Esophagus mucosa (tissue), 1 donor: ENCODE results near the gene PRKAG2. TPM values are rescaled to one million over a fixed set of nuclear protein-coding genes. Genes with fewer than 3 reads are reported as not detected.
A peak's percentile ranks its signal among the peaks of the same experiment; 100 is the strongest.
"Not testable (repeated sequence)": the region's sequence is repeated elsewhere in the genome, so short reads cannot be mapped to it uniquely, and the experiment has no call there.

Experiments
- ATAC-seq: fragments of 200-7000 bp; cut with Tn5 transposase; one replicate; pipeline ENCODE4 v1.9.1; 2020
- total RNA-seq: library from RNA; stranded (reverse); gene quantifications from one replicate; pipeline ENCODE4 v1.2.4, GENCODE V29; 2023
- donor health status: DM: yes; HTN: yes; CAD: no.

The PRKAG2 gene
- total RNA-seq, 1 donor from 2014 or later: 9.5 TPM

GRCh38 chr7:151883857-151884256 is 6.9 kb upstream of the PRKAG2 start:
- ATAC-seq: no peak

GRCh38 chr7:151882734-151883133 is 5.8 kb upstream of the PRKAG2 start:
- ATAC-seq: no peak

- ATAC-seq: no peak
These were observed 3.8 kb upstream of the PRKAG2 start for GRCh38 chr7:151880688-151881087.

- ATAC-seq: no peak
These were observed 1.3 kb upstream of the PRKAG2 start for GRCh38 chr7:151877911-151878835.

GRCh38 chr7:151875942-151876898 is 695 bp downstream of the PRKAG2 start:
- peak; percentile 58 for ATAC-seq

- ATAC-seq: not testable (repeated sequence)
These were observed 2.4 kb downstream of the PRKAG2 start for GRCh38 chr7:151874479-151874878.

- no peak for ATAC-seq
These were observed 3.4 kb downstream of the PRKAG2 start for GRCh38 chr7:151873402-151873965.

DNA sequence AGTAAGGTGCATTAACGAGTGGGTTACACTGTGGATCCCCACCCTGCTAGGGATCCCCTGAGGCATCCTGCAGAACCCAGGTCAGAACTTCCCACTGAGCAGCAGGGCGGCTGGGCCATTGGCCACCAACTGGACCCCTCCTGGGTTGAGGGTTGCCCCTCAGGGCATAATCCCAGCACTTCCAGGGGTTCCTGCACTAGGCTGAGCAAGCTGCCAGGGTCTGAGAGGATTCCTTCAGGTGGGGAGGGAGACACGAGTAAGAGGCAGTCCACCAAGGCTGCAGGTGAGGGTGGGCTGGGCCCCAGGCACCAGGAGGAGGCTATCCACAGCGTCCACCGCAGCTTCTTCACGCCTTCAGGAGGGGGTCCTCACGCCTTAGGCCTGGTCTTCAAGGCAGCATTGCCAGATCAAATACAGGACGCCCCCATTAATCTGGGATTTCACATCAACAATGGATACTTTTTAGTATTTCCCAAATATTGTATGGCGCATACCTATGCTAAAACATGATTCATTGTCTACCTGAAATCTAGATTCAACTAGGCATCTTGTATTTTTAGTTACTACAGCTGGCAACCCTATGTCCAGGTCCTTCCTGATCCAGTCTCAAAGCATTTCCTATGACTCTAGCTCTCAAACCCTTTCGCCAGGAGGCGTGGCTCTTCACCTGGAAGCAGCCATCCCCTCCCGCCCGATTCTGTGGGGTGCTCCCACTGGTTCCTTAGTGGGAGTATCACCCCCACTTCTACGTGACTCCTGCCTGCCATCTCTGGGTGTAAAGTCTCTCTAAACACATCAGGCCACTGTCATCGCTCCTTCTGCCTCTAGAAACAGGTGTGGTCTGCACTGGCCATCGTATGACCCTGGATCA is 4.1 kb downstream of the PRKAG2 start:
- no peak for ATAC-seq

GRCh38 chr7:151871904-151872303 is 5.0 kb downstream of the PRKAG2 start:
- ATAC-seq: no peak

GRCh38 chr7:151871189-151871735 is 5.7 kb downstream of the PRKAG2 start:
- ATAC-seq: no peak

DNA sequence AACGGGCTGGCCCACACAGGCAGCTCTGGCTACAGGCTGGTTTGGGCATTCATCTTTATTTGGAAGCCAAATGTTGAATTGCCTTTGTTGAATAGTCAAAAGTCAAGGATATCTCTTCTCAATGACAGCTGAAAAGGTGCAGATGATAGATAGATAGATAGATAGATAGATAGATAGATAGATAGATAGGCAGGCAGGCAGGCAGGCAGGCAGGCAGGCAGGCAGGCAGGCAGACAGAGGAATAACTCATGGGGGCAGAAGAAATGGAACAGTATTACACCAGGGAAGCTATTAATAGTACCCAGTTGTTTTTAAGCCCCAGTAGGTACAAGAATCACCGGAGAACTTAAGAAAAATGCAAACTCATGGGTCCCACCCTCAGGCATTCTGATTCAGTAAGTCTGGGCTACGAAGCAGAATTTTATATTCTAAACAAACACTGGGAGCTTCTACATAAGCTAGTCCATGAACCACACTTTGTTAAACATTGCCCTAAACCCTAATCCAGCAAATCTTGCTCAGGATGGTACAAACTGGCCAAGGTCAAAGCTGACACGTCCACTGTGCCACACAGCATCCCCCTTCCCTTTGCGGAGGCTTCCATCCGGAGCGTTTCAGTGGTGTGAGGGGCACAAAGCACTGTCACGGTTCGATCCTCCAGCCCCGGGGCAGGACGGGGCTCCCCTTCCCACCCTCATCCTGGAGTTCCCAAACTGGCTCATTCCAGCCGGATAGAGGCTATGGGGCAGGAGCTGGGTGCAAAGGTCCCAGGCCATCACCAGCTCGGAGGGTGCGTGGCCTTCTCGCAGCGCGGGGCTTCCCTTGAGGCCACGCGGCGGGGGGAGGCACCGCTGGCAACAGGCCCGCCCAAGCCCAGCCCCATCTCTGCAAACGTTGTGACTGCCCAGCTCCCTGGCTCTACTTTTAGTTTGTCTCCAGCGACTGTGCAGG is 6.7 kb downstream of the PRKAG2 start:
- no peak for ATAC-seq

DNA sequence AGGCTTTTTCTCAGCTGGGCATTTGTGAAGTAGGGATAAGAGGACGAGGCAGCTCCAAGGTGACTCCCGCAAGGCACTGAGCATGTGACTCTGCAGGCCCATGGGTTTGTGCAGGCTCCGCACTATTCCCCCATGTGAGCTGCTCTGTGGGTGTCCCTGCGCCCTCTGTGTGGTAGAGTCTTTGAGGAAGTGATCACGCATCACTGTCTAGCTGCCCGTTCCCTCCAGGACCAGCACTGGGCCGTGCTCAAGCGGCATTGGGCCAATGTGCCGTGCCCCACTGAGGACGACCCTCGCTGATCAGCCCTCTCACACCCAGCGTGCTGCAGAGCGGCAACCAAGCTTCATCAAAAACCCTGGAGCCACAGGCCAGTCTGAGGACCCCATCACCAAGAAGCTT is 7.5 kb downstream of the PRKAG2 start:
- no peak for ATAC-seq

DNA sequence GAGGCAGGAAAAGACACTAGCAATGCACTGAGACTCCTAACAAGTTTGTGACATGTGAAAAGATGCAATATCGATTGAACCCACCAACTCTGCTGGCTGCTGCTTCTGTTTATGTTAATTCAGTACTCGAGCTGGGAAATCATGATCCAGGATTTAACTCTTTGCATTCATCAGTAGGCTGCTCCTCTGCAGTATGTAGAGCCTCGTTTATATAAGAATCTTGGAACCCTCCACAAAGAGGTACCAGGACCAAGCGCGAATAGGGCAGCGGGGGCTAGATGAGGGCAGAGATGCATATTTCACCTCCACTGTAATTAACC is 7.8 kb downstream of the PRKAG2 start:
- ATAC-seq: no peak

DNA sequence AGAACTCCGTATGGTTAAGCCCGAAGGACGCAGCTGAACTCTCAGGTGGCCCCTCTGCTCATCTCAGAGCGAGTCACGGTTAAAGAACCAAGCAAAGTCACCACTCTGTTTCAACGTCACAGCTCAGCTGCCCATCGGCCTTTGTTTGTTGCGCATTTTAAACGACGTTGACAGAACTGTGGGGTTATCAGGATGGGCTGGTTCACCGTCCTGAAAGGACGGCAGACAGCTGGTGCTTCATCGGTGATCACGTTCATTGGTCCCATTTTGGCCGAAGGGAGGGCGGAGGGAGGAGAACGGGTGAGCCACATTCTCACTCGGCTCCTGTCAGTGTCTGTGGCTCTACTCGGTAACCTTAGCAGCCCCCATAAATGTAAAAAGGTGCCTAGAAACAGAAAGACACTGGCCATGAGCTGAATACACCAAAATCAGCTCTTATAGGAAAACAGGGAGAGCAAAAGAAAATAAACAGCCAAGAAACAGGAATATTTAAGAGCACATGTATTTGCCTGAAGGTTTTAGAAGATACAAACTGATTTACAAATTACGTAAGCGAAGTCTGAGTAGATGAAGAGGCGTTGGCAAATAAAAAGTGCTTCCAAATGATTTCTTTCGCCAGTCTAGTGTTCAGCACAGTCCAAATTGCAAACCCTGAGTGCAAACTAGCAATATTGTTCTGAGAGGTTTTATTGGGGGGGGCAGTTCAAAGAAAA is 8.4 kb downstream of the PRKAG2 start:
- ATAC-seq: no peak

DNA sequence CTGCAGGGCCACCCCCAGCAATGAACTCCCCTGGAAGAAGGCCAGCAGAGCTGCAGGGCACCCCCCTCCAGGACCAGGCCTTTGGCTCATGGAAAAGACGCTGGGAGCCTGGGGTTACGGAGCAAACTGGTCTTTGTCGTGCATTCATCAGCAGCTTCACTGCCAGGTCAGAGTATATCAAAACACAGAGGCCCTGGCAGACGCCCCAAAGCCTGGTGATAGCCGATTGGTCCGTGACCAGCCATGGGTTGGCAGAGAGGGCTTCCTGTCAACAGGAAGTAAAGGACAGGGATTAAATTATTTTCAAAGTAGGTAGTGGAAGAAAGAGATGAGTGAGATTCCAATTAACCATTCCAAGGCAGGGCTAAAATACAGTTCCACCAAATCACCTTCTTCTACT is 9.0 kb downstream of the PRKAG2 start:
- no peak for ATAC-seq

- no peak for ATAC-seq
These were observed 9.9 kb downstream of the PRKAG2 start for GRCh38 chr7:151866761-151867655.

DNA sequence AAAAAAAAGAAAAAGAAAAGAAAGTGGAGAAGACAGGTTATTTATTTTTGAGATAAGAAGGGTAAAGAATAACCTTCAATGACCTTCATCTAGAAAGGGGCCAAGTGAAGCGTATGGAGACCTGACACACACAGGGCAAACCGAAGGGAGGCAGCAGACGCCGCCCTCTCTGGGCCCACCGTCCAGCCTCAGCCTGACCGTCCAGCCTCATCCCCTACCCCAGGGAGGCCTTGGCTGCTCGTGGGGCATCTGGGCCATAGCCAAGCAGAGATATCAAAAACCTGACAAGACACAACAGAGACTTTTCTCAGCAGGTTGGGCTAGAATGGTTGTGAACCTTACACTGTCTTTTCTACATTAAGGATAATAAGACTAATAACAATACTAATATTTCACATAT is 10.9 kb downstream of the PRKAG2 start:
- ATAC-seq: no peak

DNA sequence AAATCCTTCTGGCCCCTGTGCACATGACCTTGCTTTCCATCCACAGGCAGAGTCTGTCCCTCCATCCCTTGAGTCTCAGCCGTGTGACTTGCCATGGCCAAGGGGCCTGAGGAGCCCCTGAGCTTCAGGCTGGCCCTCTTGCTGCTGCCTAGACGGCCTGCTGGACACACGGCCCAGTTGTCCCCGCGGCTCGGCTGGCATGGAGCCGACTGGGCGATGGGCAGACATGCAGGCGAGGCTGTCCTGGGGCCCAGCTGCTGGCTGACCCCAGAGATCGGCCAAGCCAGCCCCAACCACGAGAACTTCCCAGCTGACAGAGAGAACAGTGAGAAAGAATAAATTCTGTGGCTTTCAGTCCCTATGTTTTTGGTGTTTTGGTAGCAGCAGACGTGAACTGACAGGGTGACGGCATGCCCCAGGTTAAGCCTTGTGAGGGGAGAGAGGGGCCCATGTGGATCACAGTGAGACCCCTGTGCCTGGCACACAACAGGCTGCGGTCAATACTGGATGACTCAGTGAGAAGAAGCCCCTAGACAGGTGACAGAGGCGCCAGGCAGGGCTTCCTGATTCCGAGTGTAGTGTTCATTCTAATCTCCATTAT is 11.7 kb downstream of the PRKAG2 start:
- no peak for ATAC-seq
